ENCODE measurements around the gene SORCS2.
"Not testable (repeated sequence)": the region's sequence is repeated elsewhere in the genome, so short reads cannot be mapped to it uniquely, and the experiment has no call there.

Gene SORCS2

DNA sequence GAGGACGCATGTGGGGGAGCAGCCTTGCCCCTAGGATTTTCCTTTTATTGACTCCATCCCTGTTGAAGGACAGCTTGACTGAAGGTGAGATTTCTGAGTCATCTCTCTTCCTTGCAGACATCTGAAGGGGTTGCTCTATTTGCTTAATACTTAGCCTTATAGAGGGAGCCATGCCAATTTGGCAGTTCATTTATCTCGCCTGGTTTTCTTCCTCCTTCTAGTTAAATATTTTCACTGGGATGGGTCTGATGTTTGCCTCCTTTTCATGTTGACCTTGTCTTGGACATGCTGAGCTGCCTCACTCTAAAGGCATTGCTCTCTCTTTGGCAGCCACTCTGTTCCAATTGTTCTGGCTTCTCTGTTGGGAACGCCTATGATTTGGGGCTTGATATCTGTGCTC is 393.4 kb downstream of the SORCS2 start:
- DNase-seq (ENCODE audit: low spot score) = no peak

DNA sequence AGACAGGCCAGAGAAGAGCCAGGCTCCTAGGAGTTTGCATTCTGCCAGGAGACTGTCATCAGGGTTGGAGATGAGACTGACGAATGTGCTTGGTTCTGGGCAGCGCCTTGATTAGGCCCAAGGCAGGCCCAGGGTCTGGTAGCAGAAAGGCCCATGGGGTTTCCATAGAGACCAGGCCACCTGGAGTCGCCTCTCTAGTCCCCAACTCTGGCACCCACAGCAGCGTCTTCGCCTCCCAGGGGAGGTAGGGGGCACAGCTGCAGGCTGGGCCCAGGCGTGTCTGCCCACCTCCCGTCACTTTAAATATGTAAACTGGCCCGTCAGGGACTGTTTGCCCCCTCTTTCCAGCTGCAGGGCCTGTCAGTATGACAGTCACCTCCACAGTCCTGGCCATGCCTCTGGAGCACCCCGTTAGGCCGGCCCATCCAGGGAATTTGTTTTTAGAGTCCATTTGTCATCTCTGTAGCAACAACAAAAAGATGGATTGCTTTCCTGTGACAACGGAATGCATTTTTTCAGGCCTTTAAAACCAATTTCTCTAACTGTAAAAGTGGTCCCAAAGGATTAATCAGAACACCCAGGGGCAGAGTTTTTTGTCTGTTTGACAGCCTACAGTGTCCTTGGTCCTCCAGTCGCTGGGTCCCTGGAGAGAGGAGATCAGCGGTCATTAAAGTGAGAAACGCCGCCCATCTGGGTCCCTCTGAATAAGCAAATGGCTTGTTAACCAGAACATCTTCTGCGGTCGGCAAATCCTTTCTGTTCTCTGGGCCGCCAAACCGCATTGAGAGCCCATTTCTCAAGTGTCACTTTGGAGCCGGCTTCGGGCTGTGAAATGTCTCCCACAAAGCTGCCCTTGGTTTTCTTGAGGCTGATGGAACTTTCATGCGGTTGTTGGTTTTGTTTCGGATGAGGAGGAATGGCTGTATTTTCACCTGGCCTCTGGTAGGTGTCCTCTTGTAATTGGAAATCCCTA is 395.4 kb downstream of the SORCS2 start:
- no peak for DNase-seq (ENCODE audit: low spot score)

DNA sequence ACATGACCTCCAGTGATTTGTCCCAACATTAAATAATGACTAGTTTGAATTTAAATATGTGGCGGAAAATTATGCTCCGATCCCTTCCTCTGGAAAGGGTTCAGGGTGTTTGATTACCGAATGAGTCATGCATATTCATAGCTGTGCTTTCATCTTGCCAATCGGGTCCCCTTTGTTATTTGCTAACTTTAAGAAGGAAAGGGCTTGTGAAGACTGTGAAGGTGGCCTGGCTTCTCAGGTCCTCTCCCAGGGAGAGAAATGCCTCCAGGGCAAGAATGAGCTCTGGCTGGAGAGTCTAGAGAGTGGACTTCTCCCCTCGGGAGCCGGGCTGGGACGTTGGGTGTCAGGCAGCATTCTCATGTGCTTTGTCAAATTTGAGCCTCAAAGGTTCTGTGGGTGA is 397.9 kb downstream of the SORCS2 start:
- no peak for DNase-seq (ENCODE audit: low spot score)

DNA sequence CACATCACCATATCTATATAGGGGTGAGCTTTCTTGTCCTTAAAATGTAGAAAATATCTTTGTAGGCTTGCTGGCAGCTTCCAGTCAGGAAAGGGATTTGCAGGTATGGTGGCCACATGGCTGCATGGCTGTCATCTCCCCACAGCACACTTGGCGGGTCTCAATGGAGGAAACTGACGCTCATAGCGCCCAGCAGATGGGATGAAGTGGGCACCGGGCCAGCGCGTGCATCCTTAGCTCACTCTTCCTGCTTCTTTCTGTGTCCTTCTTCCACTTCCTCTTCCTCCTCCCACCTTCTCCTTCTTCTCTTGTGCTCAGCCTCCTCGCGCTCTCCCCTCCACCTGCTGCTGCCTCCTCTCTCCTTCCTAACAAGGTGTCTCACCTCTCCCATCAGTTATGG is 398.6 kb downstream of the SORCS2 start:
- no peak for DNase-seq (ENCODE audit: low spot score)

DNA sequence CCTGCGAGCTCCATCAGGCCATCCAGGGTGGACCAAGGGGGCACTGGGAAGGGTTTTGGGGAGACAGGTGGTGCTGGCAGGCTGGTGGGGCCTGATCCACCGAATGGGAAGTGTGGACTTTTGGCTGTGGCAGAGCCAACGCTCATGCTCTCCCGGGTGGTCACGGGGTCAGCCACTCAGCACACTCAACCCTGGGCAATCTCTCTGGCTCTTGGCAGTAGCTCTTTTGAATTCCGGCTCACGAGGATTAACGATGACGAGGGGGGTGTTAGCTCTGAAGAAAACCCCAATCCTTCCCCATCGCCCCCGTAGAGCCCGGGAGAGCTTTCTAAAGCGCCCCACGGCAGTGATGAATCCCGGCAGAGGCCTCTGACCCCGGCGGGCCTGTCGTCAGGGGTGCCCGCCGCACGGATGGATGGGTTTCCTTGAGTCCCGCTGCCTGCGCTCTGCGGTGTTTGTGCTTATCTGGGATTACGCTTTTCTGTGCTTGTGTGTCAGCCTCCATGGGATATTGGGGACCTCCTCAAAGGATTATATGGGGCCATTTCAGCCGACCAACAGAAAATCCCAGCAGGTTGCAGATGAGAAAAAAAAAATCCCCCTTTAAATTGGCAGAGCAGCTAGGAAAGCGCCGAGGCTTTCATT is 399.2 kb downstream of the SORCS2 start:
- DNase-seq (ENCODE audit: low spot score) = no peak

DNA sequence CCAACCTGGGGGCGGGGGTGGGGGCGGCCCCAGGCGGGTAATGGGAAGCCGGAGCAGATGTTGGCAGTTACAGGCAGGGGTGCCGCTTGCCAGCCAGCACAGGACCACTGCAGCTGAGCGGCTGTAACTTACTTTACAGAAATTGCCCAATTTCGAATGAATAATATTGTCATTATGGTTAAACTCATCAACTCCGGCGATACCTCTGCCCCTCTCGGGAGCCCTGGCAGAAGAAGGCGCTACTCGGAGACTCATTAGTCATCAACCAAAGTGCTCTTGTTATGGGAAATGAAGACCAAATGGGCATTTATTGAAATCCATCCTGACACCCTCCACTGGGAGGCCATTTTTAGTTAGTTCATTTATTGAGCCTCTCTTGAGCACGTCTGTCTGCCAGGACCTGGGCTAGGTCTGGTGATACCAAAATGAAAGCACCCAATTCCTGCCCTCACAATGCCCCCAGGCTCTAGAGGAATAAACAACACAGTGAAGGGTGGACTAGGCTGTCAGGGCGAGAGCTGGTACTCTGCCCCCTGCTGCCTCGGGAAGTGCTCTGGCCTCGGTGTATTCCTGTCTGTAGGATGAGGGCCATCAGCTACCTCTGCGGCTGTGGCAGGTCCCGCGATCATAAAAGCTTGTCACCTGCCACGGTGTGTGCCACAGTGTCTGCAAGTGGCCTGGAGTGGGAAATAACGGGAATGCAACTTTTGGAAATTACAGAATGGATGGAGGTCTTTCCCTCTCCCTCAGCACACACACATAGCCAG is 401.5 kb downstream of the SORCS2 start:
- no peak for DNase-seq (ENCODE audit: low spot score)

DNA sequence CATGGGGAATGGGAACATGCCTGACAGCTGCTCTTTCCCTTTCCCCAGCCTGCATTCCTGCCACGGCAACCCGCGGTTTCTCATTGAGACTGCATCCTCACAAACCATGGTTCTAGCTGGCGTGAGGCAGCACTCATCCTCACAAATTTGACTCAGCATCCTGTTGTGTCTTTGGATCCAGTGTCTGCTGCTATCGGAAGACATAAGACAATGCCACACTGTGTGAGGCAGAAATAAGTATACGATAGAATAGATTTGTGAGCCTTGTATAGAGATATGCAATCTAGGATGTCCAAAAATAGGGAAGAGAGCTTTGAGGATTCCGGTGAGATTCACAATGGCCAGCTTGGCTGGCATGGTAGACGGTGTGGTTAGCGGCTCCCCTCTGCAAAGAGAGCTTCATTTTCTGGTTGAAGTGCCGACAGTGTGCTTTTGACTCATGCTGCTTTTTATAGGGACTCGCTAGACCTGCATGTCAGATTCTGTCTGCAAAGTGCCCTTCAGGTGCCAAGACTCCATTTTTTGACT is 403.7 kb downstream of the SORCS2 start:
- DNase-seq (ENCODE audit: low spot score) = no peak

DNA sequence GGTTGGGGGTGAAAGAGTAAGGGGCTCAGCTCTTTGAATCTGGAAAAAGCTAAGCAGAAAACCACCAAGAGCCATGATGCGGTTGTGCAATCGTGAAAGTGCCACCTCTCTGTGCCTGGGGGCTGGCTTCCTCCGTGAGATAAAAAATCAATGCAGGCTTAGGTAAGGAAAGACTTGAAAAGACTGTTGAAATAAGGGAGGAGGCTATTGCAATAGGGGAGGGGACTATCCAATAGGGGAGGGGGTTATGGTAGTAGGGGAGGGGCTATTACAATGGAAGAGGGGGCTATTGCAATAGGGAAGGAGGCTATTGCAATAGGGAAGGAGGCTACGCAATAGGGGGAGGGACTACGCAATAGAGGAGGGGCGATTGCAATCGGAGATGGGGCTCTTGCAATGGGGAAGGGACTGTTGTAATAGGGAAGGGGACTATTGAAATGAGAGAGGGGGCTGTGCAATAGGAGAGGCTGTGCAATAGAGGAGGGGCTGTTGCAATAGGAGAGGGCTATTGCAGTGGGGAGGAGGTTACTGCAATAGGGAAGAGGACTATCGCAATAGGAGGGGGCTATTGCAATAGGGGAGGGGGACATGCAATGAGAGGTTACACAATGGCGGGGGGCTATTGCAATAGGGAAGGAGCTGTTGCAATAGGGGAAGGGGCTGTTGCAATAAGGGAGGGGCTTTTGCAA is 404.7 kb downstream of the SORCS2 start:
- no peak for DNase-seq (ENCODE audit: low spot score)

DNA sequence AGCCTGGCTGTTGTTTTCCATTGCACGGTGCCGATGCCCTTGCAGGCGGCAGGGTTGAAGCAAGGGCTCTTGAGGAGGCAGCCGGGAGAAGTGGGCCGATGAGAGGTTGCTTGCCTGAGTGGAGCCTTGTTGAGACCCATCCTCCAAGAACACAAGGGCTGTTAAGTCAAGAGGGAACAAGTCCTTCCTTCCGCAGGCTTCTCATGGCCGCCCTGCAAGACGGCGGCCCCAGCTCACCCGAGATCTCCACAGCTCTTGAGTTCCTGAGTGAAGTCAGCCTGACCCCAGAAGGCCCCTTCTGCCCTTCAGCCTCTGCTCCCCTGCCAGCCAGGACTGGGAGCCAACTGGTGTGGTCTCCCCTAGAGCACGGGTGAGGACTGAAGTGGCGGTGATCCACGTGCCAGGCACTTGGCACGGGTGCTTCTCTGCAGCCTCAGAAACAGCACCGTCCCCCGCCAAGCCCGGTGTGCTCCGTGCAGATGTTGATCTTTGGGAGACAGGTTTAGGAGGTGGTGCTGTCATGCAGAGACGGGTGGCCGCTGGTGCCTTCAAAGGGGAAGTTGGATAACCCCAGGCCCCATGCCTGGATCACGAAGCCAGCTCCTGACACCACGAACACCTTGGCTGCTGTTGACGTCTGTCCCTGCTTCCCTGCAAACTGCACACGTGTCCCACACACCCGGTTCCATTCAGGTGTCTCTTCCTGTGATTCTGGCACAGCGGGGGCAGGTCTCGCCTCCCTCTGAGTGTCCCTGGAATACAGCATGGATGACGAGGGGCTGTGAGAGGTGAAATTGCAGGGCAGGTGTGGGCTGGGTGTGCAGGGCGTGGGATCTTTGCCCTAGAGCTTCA is 406.8 kb downstream of the SORCS2 start:
- DNase-seq (ENCODE audit: low spot score) = no peak

DNA sequence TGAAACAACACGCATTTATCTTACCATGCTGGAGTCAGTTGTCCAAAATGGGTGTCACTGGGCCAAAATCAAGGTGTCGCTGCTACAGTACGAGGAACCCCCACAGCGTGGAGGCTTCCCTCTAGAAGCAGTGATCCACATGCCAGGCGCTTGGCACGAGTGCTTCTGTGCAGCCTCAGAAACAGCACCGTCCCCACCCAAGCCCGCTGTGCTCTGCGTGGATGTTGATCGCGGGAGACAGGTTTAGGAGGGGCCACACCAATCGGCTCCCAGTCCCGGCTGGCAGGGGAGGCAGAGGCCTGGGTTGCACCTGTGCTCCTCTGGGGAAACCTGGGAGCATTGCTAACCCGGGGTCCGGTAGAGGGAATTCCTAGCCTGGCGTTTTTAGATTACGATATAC is 407.9 kb downstream of the SORCS2 start:
- no peak for DNase-seq (ENCODE audit: low spot score)

DNA sequence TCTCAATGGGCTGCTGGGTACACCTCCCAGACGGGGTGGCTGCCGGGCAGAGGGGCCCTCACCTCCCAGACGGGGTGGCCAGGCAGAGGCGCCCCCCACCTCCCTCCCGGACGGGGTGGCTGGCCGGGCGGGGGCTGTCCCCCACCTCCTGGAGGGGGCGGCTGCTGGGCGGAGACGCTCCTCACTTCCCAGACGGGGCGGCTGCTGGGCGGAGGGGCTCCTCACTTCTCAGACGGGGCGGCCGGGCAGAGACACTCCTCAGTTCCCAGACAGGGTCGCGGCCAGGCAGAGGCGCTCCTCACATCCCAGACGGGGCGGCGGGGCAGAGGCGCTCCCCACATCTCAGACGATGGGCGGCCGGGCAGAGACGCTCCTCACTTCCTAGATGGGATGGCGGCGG is 409.8 kb downstream of the SORCS2 start:
- DNase-seq (ENCODE audit: low spot score) = not testable (repeated sequence)

DNA sequence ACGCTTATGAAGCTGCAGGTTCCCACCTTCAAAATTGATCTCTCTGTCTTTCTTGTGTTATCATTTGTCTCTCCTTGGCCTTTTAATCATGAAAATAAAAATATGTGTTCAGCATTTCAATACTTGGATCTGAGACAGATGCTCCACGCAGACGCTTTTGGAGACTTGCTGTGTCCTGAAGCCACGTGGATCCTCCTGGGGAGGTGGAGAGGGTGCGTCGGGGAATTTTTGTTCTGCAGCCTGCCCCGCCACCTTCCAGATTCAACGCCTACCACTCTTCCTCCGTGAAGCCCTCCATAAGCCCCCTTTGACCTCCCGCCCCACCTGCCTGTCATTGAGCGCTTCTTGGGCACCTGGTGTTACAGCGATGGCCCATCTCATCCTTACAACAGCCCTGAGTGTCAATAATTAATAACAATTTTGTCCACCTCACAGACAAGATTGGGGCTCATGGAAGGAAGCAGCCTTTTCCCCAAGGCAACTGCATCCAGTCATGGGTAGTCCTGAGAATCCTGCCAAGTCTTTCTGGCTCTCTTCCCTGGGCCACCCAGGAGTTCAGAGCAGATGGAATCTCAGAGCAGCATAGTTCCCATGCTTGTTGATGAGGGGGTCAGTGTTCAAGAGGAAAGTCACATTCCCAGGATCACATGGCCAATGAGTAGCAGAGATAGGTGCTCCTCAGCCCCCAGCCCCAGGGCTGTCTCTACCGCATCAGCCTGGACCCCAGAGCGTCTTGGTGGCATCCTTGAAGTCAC is 415.0 kb downstream of the SORCS2 start:
- DNase-seq (ENCODE audit: low spot score) = no peak

DNA sequence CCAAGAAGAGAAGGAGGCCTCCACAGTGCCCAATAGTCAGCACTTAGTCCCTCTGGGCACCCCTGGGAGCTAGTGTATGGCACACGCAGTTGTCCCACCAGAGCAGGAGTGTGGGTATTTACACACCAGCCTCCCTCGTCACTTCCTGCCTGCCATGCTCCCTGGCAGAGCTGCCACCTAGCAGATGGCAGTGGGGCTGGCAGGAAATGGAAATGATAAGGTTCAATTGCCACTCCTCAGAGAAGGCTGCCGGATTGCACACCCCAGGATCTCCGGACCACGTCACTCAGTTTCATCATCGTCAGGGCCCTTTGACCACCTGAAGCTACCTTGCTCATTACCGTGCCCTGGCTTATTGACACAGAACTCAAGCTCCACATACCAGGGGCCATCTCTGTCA is 415.7 kb downstream of the SORCS2 start:
- no peak for DNase-seq (ENCODE audit: low spot score)

DNA sequence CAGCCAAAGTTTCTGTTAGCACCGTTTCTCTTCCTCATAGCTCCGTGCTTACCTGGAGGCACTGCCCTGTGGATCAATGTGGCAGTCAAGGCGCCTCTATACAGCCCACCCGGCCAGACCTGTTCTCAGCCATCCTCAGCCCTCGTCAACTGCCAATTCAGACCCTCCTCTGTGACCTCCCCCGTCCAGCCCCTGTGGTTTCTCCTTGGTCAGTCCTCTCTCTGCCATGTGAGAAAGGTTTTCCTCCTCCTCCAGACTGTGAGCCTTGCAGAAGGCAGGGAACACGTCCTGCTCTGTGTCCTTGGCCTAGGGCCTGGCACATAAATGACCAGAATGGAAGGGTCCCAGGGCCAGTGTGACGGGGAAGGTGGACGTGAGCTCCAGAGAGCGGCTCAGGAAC is 417.0 kb downstream of the SORCS2 start:
- DNase-seq (ENCODE audit: low spot score) = no peak

DNA sequence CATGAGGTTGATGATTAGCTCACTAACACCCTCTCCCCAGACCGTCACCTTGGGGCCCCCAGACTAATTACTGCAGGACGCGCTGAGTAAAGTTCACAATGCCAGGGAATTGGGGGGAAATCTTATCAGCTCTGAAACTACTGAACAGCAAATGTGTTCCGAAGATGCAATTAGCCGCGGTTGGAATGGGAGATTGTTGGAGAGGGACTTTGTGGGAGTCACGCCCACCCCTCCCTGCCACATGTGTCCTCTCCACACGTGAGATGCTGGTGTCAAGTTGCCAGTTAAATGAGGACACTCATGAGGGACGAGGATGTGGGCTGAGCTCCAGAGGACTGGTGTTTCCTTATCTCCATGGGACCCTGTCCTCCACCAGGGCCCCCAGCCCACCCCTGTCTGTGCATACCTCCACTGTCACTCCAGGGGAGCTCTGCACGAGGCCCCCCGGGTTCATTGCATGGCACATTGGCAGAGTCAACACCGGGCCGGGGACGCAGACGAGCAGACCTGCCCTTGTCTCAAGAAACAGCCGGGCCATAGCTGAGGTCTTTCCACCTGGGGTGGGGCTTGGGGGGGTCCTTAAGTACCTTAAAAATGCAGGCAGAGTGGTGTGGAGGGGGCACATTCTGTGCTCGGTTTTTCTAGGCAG is 417.8 kb downstream of the SORCS2 start:
- DNase-seq (ENCODE audit: low spot score) = no peak

DNA sequence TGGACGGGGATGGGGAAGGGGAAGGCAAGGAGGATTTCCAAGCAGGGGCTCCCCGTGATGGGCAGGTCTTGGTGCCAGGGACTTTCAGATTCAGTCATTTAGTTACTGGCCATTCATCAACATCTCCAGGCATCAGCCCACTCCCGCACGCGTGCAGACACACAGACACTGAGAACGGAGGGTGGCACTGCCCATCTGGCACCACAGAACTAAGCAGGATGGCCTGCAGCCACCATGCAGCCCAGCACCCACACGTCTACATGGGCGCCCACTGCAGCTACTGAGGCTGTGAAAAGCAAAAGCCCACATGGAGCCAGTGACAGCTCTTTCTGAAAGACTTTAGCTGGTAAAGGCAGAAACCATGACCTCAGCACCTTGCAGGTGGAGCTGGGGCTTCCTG is 418.5 kb downstream of the SORCS2 start:
- no peak for DNase-seq (ENCODE audit: low spot score)

DNA sequence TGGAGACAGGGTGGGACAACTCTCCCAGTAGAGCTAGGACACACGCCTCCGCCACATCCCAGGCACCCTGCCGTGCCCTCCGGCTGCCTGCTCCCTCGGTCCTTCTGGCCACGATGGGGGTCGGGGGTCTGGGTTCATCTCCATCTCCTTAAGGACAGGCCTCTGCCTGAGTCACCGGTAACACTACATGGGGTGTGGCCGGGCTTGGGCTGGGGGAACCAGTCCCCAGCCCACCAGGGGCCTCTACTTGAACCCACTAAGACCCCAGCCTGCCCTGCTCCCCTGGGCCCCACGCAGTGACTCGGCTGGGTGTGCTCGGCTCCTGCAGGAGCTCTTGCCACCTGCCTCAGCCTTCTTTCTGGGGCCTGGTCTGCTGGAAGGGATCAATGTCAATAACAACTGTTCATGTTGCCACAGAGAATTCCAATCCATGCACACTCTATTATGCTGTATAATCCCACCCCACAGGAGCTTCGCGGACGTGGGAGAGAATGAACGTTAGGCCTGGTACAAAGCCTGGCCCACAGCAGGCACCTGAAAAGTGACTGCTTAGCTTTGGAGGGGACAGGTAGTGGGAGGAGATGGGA is 420.1 kb downstream of the SORCS2 start:
- DNase-seq (ENCODE audit: low spot score) = no peak

DNA sequence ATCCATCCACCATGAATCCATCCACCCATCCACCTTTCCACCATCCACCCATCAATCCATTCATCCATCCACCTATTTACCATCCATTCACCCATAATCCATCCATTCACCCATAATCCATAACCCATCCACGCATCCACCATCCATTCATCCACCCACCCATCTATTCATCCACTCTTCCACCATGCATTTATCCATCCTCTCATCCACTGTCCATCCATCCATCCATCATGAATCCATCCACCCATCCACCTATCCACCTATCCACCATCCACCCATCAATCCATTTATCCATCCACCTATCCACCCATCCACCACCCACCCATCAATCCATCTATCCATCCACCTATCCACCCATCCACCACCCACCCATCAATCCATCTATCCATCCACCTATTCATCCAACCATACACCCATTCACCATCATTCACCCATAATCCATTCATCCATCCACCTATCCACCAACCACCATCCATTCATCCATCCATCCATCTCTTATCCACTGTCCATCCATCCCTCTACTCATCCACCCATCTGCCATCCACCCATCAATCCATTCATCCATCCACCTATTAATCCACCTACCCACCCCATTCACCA is 422.1 kb downstream of the SORCS2 start:
- no peak for DNase-seq (ENCODE audit: low spot score)

DNA sequence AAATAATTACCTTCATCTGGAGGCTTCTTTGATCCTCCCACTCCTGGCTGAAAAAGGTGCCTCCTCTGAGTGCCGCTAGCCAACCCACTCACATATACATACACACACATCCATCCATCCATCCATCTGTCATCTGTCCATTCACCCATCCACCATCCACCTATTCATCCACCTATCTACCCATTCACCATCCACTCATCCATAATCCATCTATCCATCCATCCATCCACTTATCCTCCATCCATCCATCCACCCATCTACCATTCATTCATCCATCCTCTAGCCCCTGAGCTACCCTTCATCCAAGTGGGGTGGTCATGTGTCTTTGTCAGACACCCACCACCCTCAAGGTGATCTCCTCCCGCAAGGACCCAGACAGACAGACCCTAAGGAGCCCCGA is 423.9 kb downstream of the SORCS2 start:
- DNase-seq (ENCODE audit: low spot score) = no peak
